GM10847 (cell line): ENCODE data around the gene SLC5A4.

Experiments used
- POLR2A ChIP-seq: IDR thresholded peaks from 2 replicates; pipeline ENCODE4 v1.6.1; 2011; ENCODE audit not compliant: insufficient read length; ENCODE audit errors: extremely low read depth

The SLC5A4 gene

GRCh38 chr22:32240461-32240860 is 14.7 kb downstream of the SLC5A4 start:
- TF ChIP-seq POLR2A: no peak

- no peak for TF ChIP-seq POLR2A
Measured at GRCh38 chr22:32237906-32238305, 17.2 kb downstream of the SLC5A4 start.

GRCh38 chr22:32236970-32237369 is 18.2 kb downstream of the SLC5A4 start:
- no peak for TF ChIP-seq POLR2A

- no peak for TF ChIP-seq POLR2A
Measured at GRCh38 chr22:32233091-32233490, 22.1 kb downstream of the SLC5A4 start.

- no peak for TF ChIP-seq POLR2A
Measured at GRCh38 chr22:32232191-32232830, 22.8 kb downstream of the SLC5A4 start.

- TF ChIP-seq POLR2A: no peak
Measured at GRCh38 chr22:32226326-32227104, 28.6 kb downstream of the SLC5A4 start.

- TF ChIP-seq POLR2A: no peak
Measured at GRCh38 chr22:32222991-32223390, 32.2 kb downstream of the SLC5A4 start.

GRCh38 chr22:32219026-32219425 is 36.1 kb downstream of the SLC5A4 start:
- TF ChIP-seq POLR2A: no peak

- no peak for TF ChIP-seq POLR2A
Measured at GRCh38 chr22:32218470-32218869, 36.7 kb downstream of the SLC5A4 start.

GRCh38 chr22:32217465-32217864 is 37.7 kb downstream of the SLC5A4 start:
- no peak for TF ChIP-seq POLR2A

- TF ChIP-seq POLR2A: no peak
Measured at GRCh38 chr22:32216911-32217310, 38.2 kb downstream of the SLC5A4 start.

GRCh38 chr22:32211011-32211410 is 44.1 kb downstream of the SLC5A4 start:
- no peak for TF ChIP-seq POLR2A

- no peak for TF ChIP-seq POLR2A
Measured at GRCh38 chr22:32208681-32209080, 46.5 kb downstream of the SLC5A4 start.

- TF ChIP-seq POLR2A: no peak
Measured at GRCh38 chr22:32207971-32208480, 47.1 kb downstream of the SLC5A4 start.

- no peak for TF ChIP-seq POLR2A
Measured at GRCh38 chr22:32206774-32207758, 48.1 kb downstream of the SLC5A4 start.
